ENCODE measurements around the gene SMIM33.

DNA sequence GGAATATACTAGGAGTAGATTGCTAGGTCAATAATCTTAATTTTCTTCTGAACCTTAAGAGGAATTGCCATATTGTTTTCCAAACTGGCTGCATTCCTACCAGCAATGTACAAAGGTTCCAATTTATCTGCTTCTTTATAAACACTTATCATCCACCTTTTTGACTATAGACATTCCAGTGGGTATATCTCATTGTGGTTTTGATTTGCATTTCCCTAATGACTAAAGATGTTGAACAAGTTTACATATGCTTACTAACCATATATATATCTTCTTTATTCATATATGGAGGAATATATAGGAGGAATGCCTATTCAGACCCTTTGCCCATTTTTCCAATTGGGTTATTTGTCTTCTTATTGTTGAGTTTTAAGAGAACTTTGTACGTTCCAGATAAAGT, 39.1 kb upstream of the SMIM33 start:
- TF ChIP-seq, protein P1, sequence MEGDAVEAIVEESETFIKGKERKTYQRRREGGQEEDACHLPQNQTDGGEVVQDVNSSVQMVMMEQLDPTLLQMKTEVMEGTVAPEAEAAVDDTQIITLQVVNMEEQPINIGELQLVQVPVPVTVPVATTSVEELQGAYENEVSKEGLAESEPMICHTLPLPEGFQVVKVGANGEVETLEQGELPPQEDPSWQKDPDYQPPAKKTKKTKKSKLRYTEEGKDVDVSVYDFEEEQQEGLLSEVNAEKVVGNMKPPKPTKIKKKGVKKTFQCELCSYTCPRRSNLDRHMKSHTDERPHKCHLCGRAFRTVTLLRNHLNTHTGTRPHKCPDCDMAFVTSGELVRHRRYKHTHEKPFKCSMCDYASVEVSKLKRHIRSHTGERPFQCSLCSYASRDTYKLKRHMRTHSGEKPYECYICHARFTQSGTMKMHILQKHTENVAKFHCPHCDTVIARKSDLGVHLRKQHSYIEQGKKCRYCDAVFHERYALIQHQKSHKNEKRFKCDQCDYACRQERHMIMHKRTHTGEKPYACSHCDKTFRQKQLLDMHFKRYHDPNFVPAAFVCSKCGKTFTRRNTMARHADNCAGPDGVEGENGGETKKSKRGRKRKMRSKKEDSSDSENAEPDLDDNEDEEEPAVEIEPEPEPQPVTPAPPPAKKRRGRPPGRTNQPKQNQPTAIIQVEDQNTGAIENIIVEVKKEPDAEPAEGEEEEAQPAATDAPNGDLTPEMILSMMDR (IDR thresholded peaks at IDR 0.05): no peak
- no peak for TF ChIP-seq EP300 (IDR thresholded peaks at IDR 0.05; ENCODE audit: low read depth)
- TF ChIP-seq POLR2A (IDR thresholded peaks at IDR 0.05): no peak
